Neural cell (in vitro differentiated cells): ENCODE data around the gene BMP2K. TPM values are rescaled to one million over a fixed set of nuclear protein-coding genes. Genes with fewer than 3 reads are reported as not detected.

Experiments
- H2AFZ ChIP-seq: fragments of 200-600, 300-800 bp; sonication (generic), shearing (Covaris generic); 2 replicates; pipeline ENCODE4 v1.6.0; 2014; ENCODE audit warnings: low read depth, mild to moderate bottlenecking, antibody characterized with exemption, low read length, moderate library complexity
- H3F3A ChIP-seq: fragments of 200-600 bp; shearing (Covaris generic); 2 replicates; pipeline ENCODE4 v1.6.1; 2016; ENCODE audit warnings: mild to moderate bottlenecking, moderate library complexity, mixed read lengths, antibody characterized with exemption, low read length; ENCODE audit not compliant: insufficient read depth, poor library complexity, severe bottlenecking
- H3K27ac ChIP-seq: fragments of 200-600, 300-800 bp; sonication (generic), shearing (Covaris generic); 2 replicates; pipeline ENCODE4 v1.5.1; 2014; ENCODE audit warnings: mild to moderate bottlenecking, low read length, moderate library complexity
- H3K27me3 ChIP-seq: fragments of 300-800, 200-600 bp; sonication (generic), shearing (Covaris generic); 2 replicates; pipeline ENCODE4 v1.6.0; 2014; ENCODE audit warnings: mild to moderate bottlenecking, low read depth, low read length, moderate library complexity; ENCODE audit not compliant: insufficient read depth
- H3K36me3 ChIP-seq: fragments of 300-800, 200-600 bp; sonication (generic), shearing (Covaris generic); 2 replicates; pipeline ENCODE4 v1.5.1; 2014; ENCODE audit warnings: mild to moderate bottlenecking, antibody characterized with exemption, low read length, moderate library complexity; ENCODE audit not compliant: insufficient read depth
- H3K4me2 ChIP-seq: fragments of 300-800, 200-600 bp; sonication (generic), shearing (Covaris generic); 2 replicates; pipeline ENCODE4 v1.6.0; 2014; ENCODE audit warnings: mild to moderate bottlenecking, low read length
- H3K4me3 ChIP-seq: fragments of 300-800, 200-600 bp; sonication (generic), shearing (Covaris generic); 2 replicates; pipeline ENCODE4 v1.5.1; 2014; ENCODE audit warnings: mild to moderate bottlenecking, low read length, moderate library complexity
- H3K79me2 ChIP-seq: fragments of 200-600 bp; shearing (Covaris generic); replicated peaks from 2 replicates; pipeline ENCODE4 v1.6.0; 2014; ENCODE audit warnings: mild to moderate bottlenecking, low read length, moderate library complexity; ENCODE audit not compliant: insufficient read depth
- H3K9ac ChIP-seq: fragments of 300-800, 200-600 bp; sonication (generic), shearing (Covaris generic); 2 replicates; pipeline ENCODE4 v1.6.1; 2016; ENCODE audit warnings: mild to moderate bottlenecking, low read length, mixed read lengths
- H3K9me2 ChIP-seq: fragments of 200-600 bp; shearing (Covaris generic); 2 replicates; pipeline ENCODE4 v1.6.1; 2016; ENCODE audit warnings: mild to moderate bottlenecking, low read length, mixed read lengths; ENCODE audit not compliant: insufficient read depth
- H3K9me3 ChIP-seq: fragments of 200-600, 300-800 bp; sonication (generic), shearing (Covaris generic); 2 replicates; pipeline ENCODE4 v1.6.1; 2016; ENCODE audit warnings: mild to moderate bottlenecking, mixed run types, low read length, moderate library complexity, mixed read lengths
- H4K20me1 ChIP-seq: fragments of 200-600 bp; shearing (Covaris generic); 2 replicates; pipeline ENCODE4 v1.6.1; 2016; ENCODE audit warnings: mild to moderate bottlenecking, mixed run types; ENCODE audit not compliant: insufficient read depth
- EP300 ChIP-seq: fragments of 450-650 bp; conservative IDR thresholded peaks from 2 replicates; pipeline ENCODE4 v1.6.1; 2014; ENCODE audit warnings: antibody characterized with exemption, mild to moderate bottlenecking, moderate library complexity; ENCODE audit not compliant: poor library complexity, severe bottlenecking
- EZH2 ChIP-seq: fragments of 200-600, 300-800 bp; shearing (Covaris generic), sonication (generic); IDR thresholded peaks from 2 replicates; pipeline ENCODE4 v1.6.1; 2014; ENCODE audit warnings: antibody characterized with exemption, low read length, borderline replicate concordance, mild to moderate bottlenecking; ENCODE audit not compliant: insufficient read depth, poor library complexity, severe bottlenecking
- MXI1 ChIP-seq: fragments of 450-650 bp; conservative IDR thresholded peaks from 2 replicates; pipeline ENCODE4 v1.6.1; 2014; ENCODE audit warnings: antibody characterized with exemption, mild to moderate bottlenecking; ENCODE audit not compliant: poor library complexity, severe bottlenecking
- POLR2AphosphoS5 ChIP-seq: IDR thresholded peaks from 2 replicates; pipeline ENCODE4 v1.6.1; 2012
- RAD21 ChIP-seq: fragments of 450-650 bp; conservative IDR thresholded peaks from 2 replicates; pipeline ENCODE4 v1.6.1; 2014; ENCODE audit warnings: antibody characterized with exemption, mild to moderate bottlenecking, moderate library complexity
- SMC3 ChIP-seq: fragments of 450-650 bp; conservative IDR thresholded peaks from 2 replicates; pipeline ENCODE4 v1.6.1; 2014; ENCODE audit warnings: antibody characterized with exemption, mild to moderate bottlenecking, moderate library complexity; ENCODE audit not compliant: poor library complexity
- TAF1 ChIP-seq: IDR thresholded peaks from 2 replicates; pipeline ENCODE4 v1.6.1; 2012; ENCODE audit warnings: low read depth
- polyA plus RNA-seq: library from polyadenylated mRNA; depleted of rRNA; stranded (reverse); fragments of >200 nt; gene quantifications from 2 replicates; pipeline ENCODE4 v1.2.3, GENCODE V29; 2014
- TF ChIP-seq, protein P1 (sequence below): IDR thresholded peaks from 2 replicates; pipeline ENCODE4 v1.6.1; 2012; ENCODE audit warnings: borderline replicate concordance
- TF ChIP-seq, protein P2 (sequence below): fragments of 450-650 bp; IDR thresholded peaks from 2 replicates; pipeline ENCODE4 v1.5.1; 2014; ENCODE audit warnings: antibody characterized with exemption, mild to moderate bottlenecking, moderate library complexity; ENCODE audit not compliant: poor library complexity, severe bottlenecking

BMP2K gene
- polyA plus RNA-seq, 1 donor from 2014 or later = 14.7 TPM

DNA sequence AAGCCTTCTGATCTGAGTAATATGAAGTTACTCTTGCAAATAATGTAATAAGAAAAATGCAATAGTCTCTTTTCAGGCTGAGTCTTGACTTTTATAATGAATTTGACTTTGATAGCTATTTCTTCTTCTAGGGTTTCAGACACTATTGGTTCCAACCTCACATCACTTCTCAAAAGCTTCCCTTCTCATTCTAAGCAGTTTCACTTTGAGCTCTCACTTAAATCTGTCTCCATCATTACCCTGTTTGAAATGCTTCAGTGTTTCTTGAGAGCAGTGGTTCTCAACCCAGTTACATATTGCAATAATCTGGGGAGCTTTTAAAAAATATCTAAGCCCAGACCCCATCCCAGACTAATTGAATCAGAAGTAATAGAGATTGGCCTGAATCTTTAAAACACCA is 40.5 kb upstream of the BMP2K start:
- H4K20me1 ChIP-seq = no peaks in the 10 kb centered on the region
- H3F3A ChIP-seq = no peaks in the 10 kb centered on the region
- no peaks in the 10 kb centered on the region for H3K9me3 ChIP-seq
- no peak overlapping the region for H3K9ac ChIP-seq
- no peak overlapping the region for H2AFZ ChIP-seq
- H3K4me2 ChIP-seq = no peak overlapping the region
- TF ChIP-seq, protein P1, sequence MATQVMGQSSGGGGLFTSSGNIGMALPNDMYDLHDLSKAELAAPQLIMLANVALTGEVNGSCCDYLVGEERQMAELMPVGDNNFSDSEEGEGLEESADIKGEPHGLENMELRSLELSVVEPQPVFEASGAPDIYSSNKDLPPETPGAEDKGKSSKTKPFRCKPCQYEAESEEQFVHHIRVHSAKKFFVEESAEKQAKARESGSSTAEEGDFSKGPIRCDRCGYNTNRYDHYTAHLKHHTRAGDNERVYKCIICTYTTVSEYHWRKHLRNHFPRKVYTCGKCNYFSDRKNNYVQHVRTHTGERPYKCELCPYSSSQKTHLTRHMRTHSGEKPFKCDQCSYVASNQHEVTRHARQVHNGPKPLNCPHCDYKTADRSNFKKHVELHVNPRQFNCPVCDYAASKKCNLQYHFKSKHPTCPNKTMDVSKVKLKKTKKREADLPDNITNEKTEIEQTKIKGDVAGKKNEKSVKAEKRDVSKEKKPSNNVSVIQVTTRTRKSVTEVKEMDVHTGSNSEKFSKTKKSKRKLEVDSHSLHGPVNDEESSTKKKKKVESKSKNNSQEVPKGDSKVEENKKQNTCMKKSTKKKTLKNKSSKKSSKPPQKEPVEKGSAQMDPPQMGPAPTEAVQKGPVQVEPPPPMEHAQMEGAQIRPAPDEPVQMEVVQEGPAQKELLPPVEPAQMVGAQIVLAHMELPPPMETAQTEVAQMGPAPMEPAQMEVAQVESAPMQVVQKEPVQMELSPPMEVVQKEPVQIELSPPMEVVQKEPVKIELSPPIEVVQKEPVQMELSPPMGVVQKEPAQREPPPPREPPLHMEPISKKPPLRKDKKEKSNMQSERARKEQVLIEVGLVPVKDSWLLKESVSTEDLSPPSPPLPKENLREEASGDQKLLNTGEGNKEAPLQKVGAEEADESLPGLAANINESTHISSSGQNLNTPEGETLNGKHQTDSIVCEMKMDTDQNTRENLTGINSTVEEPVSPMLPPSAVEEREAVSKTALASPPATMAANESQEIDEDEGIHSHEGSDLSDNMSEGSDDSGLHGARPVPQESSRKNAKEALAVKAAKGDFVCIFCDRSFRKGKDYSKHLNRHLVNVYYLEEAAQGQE = no peak
- TF ChIP-seq EP300 (no peak), RAD21 (no peak), MXI1 (no peak), EZH2 (no peak), SMC3 (no peak), TAF1 (no peak), POLR2AphosphoS5 (no peak)
- TF ChIP-seq, protein P2, sequence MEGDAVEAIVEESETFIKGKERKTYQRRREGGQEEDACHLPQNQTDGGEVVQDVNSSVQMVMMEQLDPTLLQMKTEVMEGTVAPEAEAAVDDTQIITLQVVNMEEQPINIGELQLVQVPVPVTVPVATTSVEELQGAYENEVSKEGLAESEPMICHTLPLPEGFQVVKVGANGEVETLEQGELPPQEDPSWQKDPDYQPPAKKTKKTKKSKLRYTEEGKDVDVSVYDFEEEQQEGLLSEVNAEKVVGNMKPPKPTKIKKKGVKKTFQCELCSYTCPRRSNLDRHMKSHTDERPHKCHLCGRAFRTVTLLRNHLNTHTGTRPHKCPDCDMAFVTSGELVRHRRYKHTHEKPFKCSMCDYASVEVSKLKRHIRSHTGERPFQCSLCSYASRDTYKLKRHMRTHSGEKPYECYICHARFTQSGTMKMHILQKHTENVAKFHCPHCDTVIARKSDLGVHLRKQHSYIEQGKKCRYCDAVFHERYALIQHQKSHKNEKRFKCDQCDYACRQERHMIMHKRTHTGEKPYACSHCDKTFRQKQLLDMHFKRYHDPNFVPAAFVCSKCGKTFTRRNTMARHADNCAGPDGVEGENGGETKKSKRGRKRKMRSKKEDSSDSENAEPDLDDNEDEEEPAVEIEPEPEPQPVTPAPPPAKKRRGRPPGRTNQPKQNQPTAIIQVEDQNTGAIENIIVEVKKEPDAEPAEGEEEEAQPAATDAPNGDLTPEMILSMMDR = no peak
- H3K27me3 ChIP-seq = no peaks in the 10 kb centered on the region
- no peaks in the 10 kb centered on the region for H3K9me2 ChIP-seq
- no peaks in the 10 kb centered on the region for H3K79me2 ChIP-seq
- no peak overlapping the region for H3K4me3 ChIP-seq
- no peaks in the 10 kb centered on the region for H3K36me3 ChIP-seq
- H3K27ac ChIP-seq = no peak overlapping the region

DNA sequence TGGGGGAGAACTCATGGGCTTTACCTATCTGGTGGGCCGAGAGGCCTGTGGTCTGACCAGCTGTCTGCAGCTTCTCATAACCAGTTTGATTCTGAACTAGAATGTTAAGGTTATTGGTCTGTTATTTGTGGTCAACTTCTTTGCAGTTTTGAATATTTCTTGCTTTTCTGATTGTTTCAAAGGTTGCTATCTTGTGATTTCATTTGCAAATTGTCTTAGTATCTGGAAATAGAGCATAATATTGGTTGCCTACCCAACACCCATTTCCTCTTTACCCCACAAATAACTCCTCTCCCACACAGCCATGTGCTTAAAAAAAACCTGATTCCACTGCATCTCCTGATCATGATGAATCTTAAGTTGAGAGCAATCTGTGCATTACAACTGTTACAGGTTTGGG is 39.1 kb upstream of the BMP2K start:
- Histone ChIP-seq H3K4me2 (no peak overlapping the region), H3K4me3 (no peak overlapping the region), H3K9ac (no peak overlapping the region), H3K27me3 (no peaks in the 10 kb centered on the region), H2AFZ (no peak overlapping the region), H4K20me1 (no peaks in the 10 kb centered on the region), H3F3A (no peaks in the 10 kb centered on the region), H3K36me3 (no peaks in the 10 kb centered on the region), H3K9me3 (no peaks in the 10 kb centered on the region), H3K9me2 (no peaks in the 10 kb centered on the region), H3K27ac (no peak overlapping the region), H3K79me2 (no peaks in the 10 kb centered on the region)
- TF ChIP-seq TAF1 (no peak), POLR2AphosphoS5 (no peak), EZH2 (no peak), MXI1 (no peak), EP300 (no peak), RAD21 (no peak), SMC3 (no peak)
- TF ChIP-seq, protein P2 = no peak
- TF ChIP-seq, protein P1 = no peak
